B cell (primary cell): ENCODE data around the gene RNF224. TPM values are rescaled to one million over a fixed set of nuclear protein-coding genes. Genes with fewer than 3 reads are reported as not detected.

Experiments
- ATAC-seq: fragments of 200-7000 bp; cut with Tn5 transposase; one replicate; pipeline ENCODE4 v1.10.0; 2021; ENCODE audit warnings: low read depth, mild to moderate bottlenecking, moderate number of reproducible peaks, moderate library complexity
- CTCF ChIA-PET: fragments of 350-600 bp; sonication (Branson Sonifier 250); formaldehyde crosslinking; loops from one replicate; lab custom pipeline; 2021; ENCODE audit warnings: antibody characterized with exemption, inconsistent platforms; lab: Charles Lee
- POLR2A ChIA-PET: fragments of 350-600 bp; sonication (Branson Sonifier 250); formaldehyde crosslinking; loops from one replicate; lab custom pipeline; 2021; ENCODE audit warnings: antibody characterized with exemption; lab: Charles Lee
- DNase-seq: peaks from one replicate; pipeline ENCODE4 v3.0.0; 2013
- H2AFZ ChIP-seq: 2 replicates; pipeline ENCODE4 v1.6.1; 2012; ENCODE audit warnings: mild to moderate bottlenecking, low read depth, low read length; ENCODE audit not compliant: insufficient read depth, poor library complexity, severe bottlenecking
- H3K27ac ChIP-seq, 2 donors: 1 replicate in 1 of 2; 2 replicates in 1 of 2; pipeline ENCODE4 v1.5.1; 2012 to 2013; ENCODE audit warnings: low read length in 2 of 2, mild to moderate bottlenecking in 2 of 2, moderate library complexity in 1 of 2
- H3K27me3 ChIP-seq, 4 experiments: fragments of 200-600 bp in 1 of 4; sonication (generic) in 1 of 4; replicated peaks in 1 of 4; 1 replicate in 2 of 4; 2 replicates in 2 of 4; pipeline versions ENCODE4 v1.6.1 to v1.7.0; 2013 to 2016; ENCODE audit warnings: low read length in 3 of 4, mild to moderate bottlenecking in 2 of 4, mixed read lengths in 1 of 4, moderate library complexity in 1 of 4; ENCODE audit not compliant: insufficient read depth in 4 of 4, control insufficient read depth in 3 of 4; ENCODE audit errors: control extremely low read depth in 1 of 4
- H3K36me3 ChIP-seq, 2 experiments: replicated peaks in 1 of 2; 1 replicate in 1 of 2; 2 replicates in 1 of 2; pipeline versions ENCODE4 v1.6.1 to v1.7.1; 2013; ENCODE audit warnings: low read length in 1 of 2; ENCODE audit not compliant: insufficient read depth in 2 of 2, control insufficient read depth in 1 of 2; ENCODE audit errors: control extremely low read depth in 1 of 2, extremely low read depth in 1 of 2
- H3K4me1 ChIP-seq, 2 donors: fragments of 200-600 bp in 1 of 2; sonication (generic) in 1 of 2; 1 replicate in 1 of 2; 2 replicates in 1 of 2; pipeline versions ENCODE4 v1.5.1 to v1.6.1; 2013 to 2017; ENCODE audit warnings: low read length in 2 of 2; ENCODE audit not compliant: control insufficient read depth in 2 of 2, insufficient read depth in 2 of 2
- H3K4me2 ChIP-seq: replicated peaks from 2 replicates; pipeline ENCODE3; 2012; ENCODE audit warnings: mild to moderate bottlenecking, low read depth, low read length; ENCODE audit not compliant: poor library complexity, severe bottlenecking
- H3K4me3 ChIP-seq, 5 experiments: fragments of 200-600 bp in 1 of 5; sonication (generic) in 1 of 5; 1 replicate in 3 of 5; 2 replicates in 2 of 5; pipeline versions ENCODE4 v1.5.1 to v1.7.0; 2011 to 2016; ENCODE audit warnings: low read length in 4 of 5, mild to moderate bottlenecking in 4 of 5, low read depth in 2 of 5, control low read depth in 1 of 5, moderate library complexity in 1 of 5; ENCODE audit not compliant: insufficient read depth in 1 of 5; ENCODE audit errors: control extremely low read depth in 1 of 5, extremely low read depth in 1 of 5
- H3K79me2 ChIP-seq: fragments of 200-600 bp; sonication (generic); one replicate; pipeline ENCODE4 v1.6.0; 2016; ENCODE audit warnings: low read length; ENCODE audit not compliant: control insufficient read depth, insufficient read depth
- H3K9ac ChIP-seq: fragments of 200-600 bp; sonication (generic); 2 replicates; pipeline ENCODE4 v1.6.1; 2017; ENCODE audit warnings: mild to moderate bottlenecking, low read length, moderate library complexity
- H3K9me3 ChIP-seq, 3 donors: one replicate each; pipeline versions ENCODE4 v1.6.1 to v1.7.1; 2013; ENCODE audit warnings: low read length in 2 of 3; ENCODE audit not compliant: control insufficient read depth in 2 of 3, insufficient read depth in 1 of 3; ENCODE audit errors: control extremely low read depth in 1 of 3
- H4K20me1 ChIP-seq: 2 replicates; pipeline ENCODE4 v1.6.0; 2012; ENCODE audit warnings: mild to moderate bottlenecking, low read length; ENCODE audit not compliant: insufficient read depth, control insufficient read depth, poor library complexity, severe bottlenecking
- H3K27ac Mint-ChIP-seq: one replicate; pipeline ENCODE4 v1.8.0; 2021; ENCODE audit warnings: mixed read lengths
- H3K27me3 Mint-ChIP-seq: one replicate; pipeline ENCODE4 v1.8.0; 2021; ENCODE audit warnings: mixed read lengths
- H3K4me1 Mint-ChIP-seq: one replicate; pipeline ENCODE4 v1.8.0; 2021; ENCODE audit warnings: mixed read lengths
- H3K4me3 Mint-ChIP-seq: one replicate; pipeline ENCODE4 v1.8.0; 2021; ENCODE audit warnings: mixed read lengths
- H3K9me3 Mint-ChIP-seq: one replicate; pipeline ENCODE4 v1.8.0; 2022; ENCODE audit warnings: mixed read lengths; ENCODE audit not compliant: insufficient read depth
- EZH2 ChIP-seq: IDR thresholded peaks from 2 replicates; pipeline ENCODE4 v1.6.1; 2012; ENCODE audit warnings: borderline replicate concordance, low read depth, mild to moderate bottlenecking, moderate library complexity, low read length; ENCODE audit not compliant: insufficient read depth, poor library complexity, severe bottlenecking
- WGBS: methylation state at CpG from one replicate; pipeline ENCODE4 v1.1.5; 2013; ENCODE audit warnings: missing lambda C conversion rate; ENCODE audit not compliant: insufficient coverage; 5-methylcytosine and 5-hydroxymethylcytosine counted together
- intact Hi-C: fragments of 100-400 bp; cut with micrococcal nuclease; formaldehyde crosslinking; loops from one replicate; pipeline ENCODE4 v1.10.0; 2022
- polyA plus RNA-seq: library from polyadenylated mRNA; depleted of rRNA; stranded (reverse); fragments of >200 nt; gene quantifications from 2 replicates; pipeline ENCODE4 v1.2.3, GENCODE V29; 2012
- total RNA-seq, 2 donors: library from RNA; stranded (reverse); fragments of 120-200 nt in 1 of 2; gene quantifications; 1 replicate in 1 of 2; 2 replicates in 1 of 2; pipeline versions ENCODE4 v1.2.3 to v1.2.4, GENCODE V29; 2013 to 2022
- TF ChIP-seq, protein P1 (sequence below): fragments of 200-600 bp; IDR thresholded peaks from one replicate; pipeline ENCODE4 v1.8.0; 2022; ENCODE audit warnings: antibody characterized with exemption, mild to moderate bottlenecking

The RNF224 gene
- total and polyA plus RNA-seq, 2 donors (not counting 1 experiment from before 2014, with no cell fraction given): not detected

DNA sequence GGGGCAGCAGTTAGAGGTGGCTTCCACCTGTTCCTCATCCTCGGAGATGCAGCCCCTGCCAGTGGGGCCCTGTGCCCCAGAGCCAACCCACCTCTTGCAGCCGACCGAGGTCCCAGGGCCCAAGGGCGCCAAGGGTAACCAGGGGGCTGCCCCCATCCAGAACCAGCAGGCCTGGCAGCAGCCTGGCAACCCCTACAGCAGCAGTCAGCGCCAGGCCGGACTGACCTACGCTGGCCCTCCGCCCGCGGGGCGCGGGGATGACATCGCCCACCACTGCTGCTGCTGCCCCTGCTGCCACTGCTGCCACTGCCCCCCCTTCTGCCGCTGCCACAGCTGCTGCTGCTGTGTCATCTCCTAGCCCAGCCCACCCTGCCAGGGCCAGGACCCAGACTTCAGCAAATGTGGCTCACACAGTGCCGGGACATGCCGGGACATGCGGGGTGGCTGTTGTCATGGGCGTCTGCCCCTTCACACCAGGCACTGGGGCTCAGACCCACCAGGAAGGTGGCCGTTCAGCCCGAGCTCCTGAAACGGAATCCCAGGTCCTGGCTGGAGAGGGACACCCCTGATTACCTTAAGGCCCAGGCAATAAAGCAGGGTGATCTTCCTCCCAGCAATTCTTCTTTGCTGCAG lies 1.5 kb upstream of the RNF224 start:
- DNase-seq: no peak
- CTCF ChIA-PET: interaction anchor here (0.6 to 7.0 kb wide), 10 partner anchors 13 to 197 kb away, joined by 3 to 76 read pairs (median 8); partner anchors contain the start of genes ANAPC2, NELFB, NPDC1 and SSNA1
- no peaks in the 10 kb centered on the region for H4K20me1 ChIP-seq
- H3K4me3 Mint-ChIP-seq: no peak overlapping the region
- H3K9me3 ChIP-seq: no peaks in the 10 kb centered on the region
- TF ChIP-seq EZH2: no peak
- no peak overlapping the region for H2AFZ ChIP-seq
- no peak overlapping the region for H3K4me2 ChIP-seq
- no peak overlapping the region for H3K4me3 ChIP-seq
- peaks cover 0 to 35% (median 2%) of the 10 kb centered on the region in 4 experiments for H3K27me3 ChIP-seq
- H3K36me3 ChIP-seq: no peaks in the 10 kb centered on the region
- H3K27ac Mint-ChIP-seq: no peak overlapping the region
- intact Hi-C loops: no loop called here
- no peaks in the 10 kb centered on the region for H3K79me2 ChIP-seq
- peaks cover 15% of the 10 kb centered on the region for H3K4me1 Mint-ChIP-seq
- H3K4me1 ChIP-seq: peaks cover 13 to 32% of the 10 kb centered on the region in 2 donors
- no peak overlapping the region for H3K9ac ChIP-seq
- ATAC-seq: no peak
- 81% methylated on average over 18 of the region's 21 CpGs for WGBS
- POLR2A ChIA-PET: no interaction called here
- no peaks in the 10 kb centered on the region for H3K9me3 Mint-ChIP-seq
- H3K27me3 Mint-ChIP-seq: peaks cover 4% of the 10 kb centered on the region
- H3K27ac ChIP-seq: no peak overlapping the region

DNA sequence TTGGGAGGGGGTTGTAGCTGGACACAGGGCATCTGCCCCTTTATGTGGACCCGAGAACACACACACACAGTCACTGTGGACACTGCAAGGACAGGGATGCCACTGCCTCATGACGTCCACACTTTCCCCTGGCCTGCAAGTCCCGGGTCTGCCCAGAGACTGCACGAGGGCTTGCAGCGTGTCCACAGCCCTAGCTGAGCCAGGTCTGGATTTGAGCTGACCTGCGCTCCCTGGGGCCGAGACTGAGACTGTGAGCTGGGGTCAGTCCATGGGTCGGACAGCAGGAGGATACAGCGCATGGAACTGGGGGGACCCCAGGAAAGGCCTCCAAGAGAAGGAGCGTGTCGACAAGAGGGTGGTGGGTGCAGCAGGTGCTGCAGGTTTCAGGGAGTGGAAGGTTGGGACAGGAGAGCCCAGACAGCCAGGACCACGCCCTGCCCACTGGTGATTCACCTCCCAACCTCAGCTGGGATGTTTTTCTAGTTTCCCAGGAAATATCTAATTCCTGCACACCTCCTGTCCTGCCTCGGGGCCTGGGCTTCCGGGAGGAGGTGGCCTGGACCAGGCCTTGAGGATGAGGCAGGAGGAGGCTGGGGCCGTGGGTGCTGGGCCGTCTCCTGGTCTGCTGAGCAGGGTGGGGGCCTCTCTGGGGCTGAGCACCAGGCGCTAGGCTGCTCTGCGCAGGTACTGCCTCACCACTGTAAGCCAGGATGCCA lies 806 bp upstream of the RNF224 start:
- H2AFZ ChIP-seq: no peak overlapping the region
- no peaks in the 10 kb centered on the region for H3K9me3 ChIP-seq
- Mint-ChIP-seq H3K27ac (no peak overlapping the region), H3K27me3 (peaks cover 4% of the 10 kb centered on the region), H3K4me1 (peaks cover 14% of the 10 kb centered on the region), H3K4me3 (no peak overlapping the region), H3K9me3 (no peaks in the 10 kb centered on the region)
- no peak for TF ChIP-seq EZH2
- TF ChIP-seq, protein P1, sequence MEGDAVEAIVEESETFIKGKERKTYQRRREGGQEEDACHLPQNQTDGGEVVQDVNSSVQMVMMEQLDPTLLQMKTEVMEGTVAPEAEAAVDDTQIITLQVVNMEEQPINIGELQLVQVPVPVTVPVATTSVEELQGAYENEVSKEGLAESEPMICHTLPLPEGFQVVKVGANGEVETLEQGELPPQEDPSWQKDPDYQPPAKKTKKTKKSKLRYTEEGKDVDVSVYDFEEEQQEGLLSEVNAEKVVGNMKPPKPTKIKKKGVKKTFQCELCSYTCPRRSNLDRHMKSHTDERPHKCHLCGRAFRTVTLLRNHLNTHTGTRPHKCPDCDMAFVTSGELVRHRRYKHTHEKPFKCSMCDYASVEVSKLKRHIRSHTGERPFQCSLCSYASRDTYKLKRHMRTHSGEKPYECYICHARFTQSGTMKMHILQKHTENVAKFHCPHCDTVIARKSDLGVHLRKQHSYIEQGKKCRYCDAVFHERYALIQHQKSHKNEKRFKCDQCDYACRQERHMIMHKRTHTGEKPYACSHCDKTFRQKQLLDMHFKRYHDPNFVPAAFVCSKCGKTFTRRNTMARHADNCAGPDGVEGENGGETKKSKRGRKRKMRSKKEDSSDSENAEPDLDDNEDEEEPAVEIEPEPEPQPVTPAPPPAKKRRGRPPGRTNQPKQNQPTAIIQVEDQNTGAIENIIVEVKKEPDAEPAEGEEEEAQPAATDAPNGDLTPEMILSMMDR: no peak
- H3K4me1 ChIP-seq: peaks cover 13 to 31% of the 10 kb centered on the region in 2 donors
- intact Hi-C loops: loop anchor here (1.0 kb wide), 2 partner anchors 38 to 108 kb away; partner anchors contain the start of genes ANAPC2 and SSNA1
- ChIA-PET CTCF (interaction anchor here (0.6 to 7.0 kb wide), 17 partner anchors 12 to 197 kb away, joined by 3 to 76 read pairs (median 5); partner anchors contain the start of genes ANAPC2, NELFB, NPDC1 and SSNA1), POLR2A (interaction anchor here (0.8 kb wide), 1 partner anchor 180 kb away, joined by 5 read pairs; no protein-coding TSS in a partner anchor)
- peaks cover 0 to 35% (median 2%) of the 10 kb centered on the region in 4 experiments for H3K27me3 ChIP-seq
- H3K9ac ChIP-seq: no peak overlapping the region
- ATAC-seq (no peak), DNase-seq (no peak)
- no peak overlapping the region for H3K4me3 ChIP-seq
- no peak overlapping the region for H3K4me2 ChIP-seq
- no peaks in the 10 kb centered on the region for H3K36me3 ChIP-seq
- WGBS: 79% methylated on average over 17 of the region's 18 CpGs
- H3K79me2 ChIP-seq: no peaks in the 10 kb centered on the region
- H4K20me1 ChIP-seq: no peaks in the 10 kb centered on the region
- no peak overlapping the region for H3K27ac ChIP-seq
